ENCODE results near the gene GALNT17. TPM values are rescaled to one million over a fixed set of nuclear protein-coding genes. Genes with fewer than 3 reads are reported as not detected.

Gene GALNT17
- total RNA-seq, 1 experiment from 2014 or later: not detected

GRCh38 chr7:71504697-71505441, 372.9 kb downstream of the GALNT17 start:
- no peak for DNase-seq (ENCODE audit: low read depth)

- DNase-seq (ENCODE audit: low read depth): no peak
Measured at GRCh38 chr7:71506822-71507221, 374.9 kb downstream of the GALNT17 start.

GRCh38 chr7:71507680-71508602, 376.0 kb downstream of the GALNT17 start:
- DNase-seq (ENCODE audit: low read depth): no peak

DNA sequence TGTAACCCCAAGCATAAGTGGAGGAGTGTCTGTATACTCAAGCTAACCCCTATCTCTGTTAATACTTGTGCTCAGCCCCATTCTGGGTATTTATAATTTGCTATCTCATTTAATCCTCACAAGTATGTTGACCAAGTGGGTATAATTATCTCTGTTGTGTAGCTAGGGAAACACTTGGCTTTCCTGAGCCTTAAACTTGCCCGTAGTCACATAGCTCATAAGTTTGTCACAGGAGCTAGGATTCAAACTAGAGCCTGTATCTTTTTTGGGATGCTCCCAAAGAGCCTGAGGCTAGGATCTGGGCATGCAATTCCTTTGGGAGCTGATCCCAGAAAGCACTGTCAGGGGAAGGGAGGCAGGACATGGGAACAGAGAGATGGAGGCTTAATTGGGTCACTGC, 377.4 kb downstream of the GALNT17 start:
- DNase-seq (ENCODE audit: low read depth): no peak

- DNase-seq (ENCODE audit: low read depth): no peak
Measured at GRCh38 chr7:71511361-71511807, 379.4 kb downstream of the GALNT17 start.

- DNase-seq (ENCODE audit: low read depth): no peak
Measured at GRCh38 chr7:71517940-71518699, 386.2 kb downstream of the GALNT17 start.

- DNase-seq (ENCODE audit: low read depth): no peak
Measured at GRCh38 chr7:71518880-71519279, 386.9 kb downstream of the GALNT17 start.

GRCh38 chr7:71521506-71521905, 389.6 kb downstream of the GALNT17 start:
- no peak for DNase-seq (ENCODE audit: low read depth)

GRCh38 chr7:71526106-71526505, 394.2 kb downstream of the GALNT17 start:
- no peak for DNase-seq (ENCODE audit: low read depth)

GRCh38 chr7:71527213-71527612, 395.3 kb downstream of the GALNT17 start:
- no peak for DNase-seq (ENCODE audit: low read depth)

GRCh38 chr7:71535616-71536015, 403.7 kb downstream of the GALNT17 start:
- no peak for DNase-seq (ENCODE audit: low read depth)

GRCh38 chr7:71538210-71538609, 406.3 kb downstream of the GALNT17 start:
- DNase-seq (ENCODE audit: low read depth): no peak

DNA sequence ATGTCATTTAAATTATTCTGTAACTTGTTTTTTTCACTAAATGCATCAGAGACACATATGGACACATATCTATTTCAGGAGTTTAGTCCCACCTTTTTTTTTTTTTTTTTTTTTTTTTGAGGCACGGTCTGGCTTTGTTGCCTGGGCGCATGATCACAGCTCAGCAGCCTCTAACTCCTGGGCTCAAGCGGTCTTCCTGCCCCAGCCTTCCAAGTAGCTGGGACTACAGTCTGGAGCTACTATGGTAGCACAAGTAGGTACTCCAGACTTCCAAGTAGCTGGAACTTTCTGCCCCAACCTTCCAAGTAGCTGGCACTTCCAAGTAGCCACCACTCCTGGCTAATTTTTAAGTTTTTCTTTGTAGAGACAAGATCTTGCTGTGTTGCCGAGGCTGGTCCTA, 407.7 kb downstream of the GALNT17 start:
- no peak for DNase-seq (ENCODE audit: low read depth)

DNA sequence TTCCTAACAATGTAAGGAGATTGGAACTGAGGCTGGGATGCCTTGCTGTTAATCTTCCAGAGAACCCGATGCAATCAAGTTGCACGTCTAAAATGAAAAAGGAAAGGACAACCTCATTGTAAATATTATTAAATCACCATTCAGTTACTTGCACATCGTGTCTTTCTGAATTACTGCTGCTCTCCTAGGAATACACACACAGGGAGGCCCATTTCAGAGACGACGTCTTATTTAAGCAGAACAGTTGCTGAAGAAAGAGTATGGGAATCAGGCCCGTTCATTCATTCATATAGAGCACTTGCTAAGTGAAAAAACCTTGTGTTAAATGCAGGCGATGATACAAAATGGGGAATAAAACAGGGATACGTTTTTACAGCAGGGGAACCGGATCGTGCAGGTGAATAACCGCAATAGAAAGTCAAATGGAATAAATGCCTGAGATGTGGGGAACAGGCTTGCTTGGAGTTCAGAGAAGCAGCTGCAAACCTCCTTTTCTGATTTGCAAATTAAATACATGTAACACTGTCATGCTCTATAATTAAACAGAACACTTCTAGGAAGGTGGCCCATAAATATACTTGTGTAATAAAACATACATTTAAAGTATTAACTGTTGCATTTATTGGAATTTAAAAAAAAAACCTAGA, 409.9 kb downstream of the GALNT17 start:
- no peak for DNase-seq (ENCODE audit: low read depth)

GRCh38 chr7:71543396-71543795, 411.5 kb downstream of the GALNT17 start:
- DNase-seq (ENCODE audit: low read depth): no peak

DNA sequence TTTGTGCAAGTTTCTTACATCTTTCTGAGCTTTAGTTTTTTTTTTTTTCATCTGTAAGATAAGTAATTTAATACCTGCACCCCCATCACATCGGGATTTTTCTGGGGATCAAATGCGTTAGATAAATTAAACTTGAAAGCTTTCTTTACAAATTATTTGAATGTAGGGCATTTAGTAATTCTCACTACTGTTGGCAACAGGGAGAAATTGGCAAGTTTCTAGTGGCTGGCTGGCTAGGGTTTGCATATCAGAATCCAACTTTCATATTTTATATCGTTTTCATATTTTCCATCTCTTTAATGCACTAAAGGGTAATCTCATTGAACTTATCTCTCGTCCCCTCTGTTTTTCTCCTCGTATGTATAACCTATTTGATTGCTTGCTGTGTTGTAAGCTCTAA, 412.9 kb downstream of the GALNT17 start:
- no peak for DNase-seq (ENCODE audit: low read depth)

DNA sequence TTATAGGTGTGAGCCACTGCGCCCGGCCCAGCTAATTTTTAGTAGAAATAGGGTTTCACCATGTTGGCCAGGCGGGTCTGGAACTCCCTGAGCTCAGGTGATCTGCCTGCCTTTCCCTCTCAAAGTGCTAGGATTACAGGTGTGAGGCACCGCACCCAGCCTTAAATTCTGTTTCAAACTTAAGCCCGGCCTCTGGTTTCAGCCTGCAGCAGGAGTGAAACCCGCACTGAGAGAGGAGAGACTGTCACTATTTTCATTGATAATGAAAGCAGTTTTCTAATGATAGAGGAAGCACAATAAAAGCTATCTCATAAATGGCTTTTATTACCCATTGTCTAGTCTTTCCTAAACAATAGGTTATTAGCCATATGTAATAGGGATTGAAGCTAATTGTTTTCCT, 415.5 kb downstream of the GALNT17 start:
- DNase-seq (ENCODE audit: low read depth): no peak

- DNase-seq (ENCODE audit: low read depth): peak; percentile 26
Measured at GRCh38 chr7:71548746-71549145, 416.8 kb downstream of the GALNT17 start.

- no peak for DNase-seq (ENCODE audit: low read depth)
Measured at GRCh38 chr7:71553306-71553705, 421.4 kb downstream of the GALNT17 start.

- no peak for DNase-seq (ENCODE audit: low read depth)
Measured at GRCh38 chr7:71555758-71556157, 423.8 kb downstream of the GALNT17 start.

- no peak for DNase-seq (ENCODE audit: low read depth)
Measured at GRCh38 chr7:71558806-71559613, 427.1 kb downstream of the GALNT17 start.

All from Daoy (cell line).